ENCODE data around the gene DHRS3. TPM values are rescaled to one million over a fixed set of nuclear protein-coding genes. Genes with fewer than 3 reads are reported as not detected.

The DHRS3 gene
- total RNA-seq, 4 donors from 2014 or later = 92.4 to 130 (median 107) TPM

DNA sequence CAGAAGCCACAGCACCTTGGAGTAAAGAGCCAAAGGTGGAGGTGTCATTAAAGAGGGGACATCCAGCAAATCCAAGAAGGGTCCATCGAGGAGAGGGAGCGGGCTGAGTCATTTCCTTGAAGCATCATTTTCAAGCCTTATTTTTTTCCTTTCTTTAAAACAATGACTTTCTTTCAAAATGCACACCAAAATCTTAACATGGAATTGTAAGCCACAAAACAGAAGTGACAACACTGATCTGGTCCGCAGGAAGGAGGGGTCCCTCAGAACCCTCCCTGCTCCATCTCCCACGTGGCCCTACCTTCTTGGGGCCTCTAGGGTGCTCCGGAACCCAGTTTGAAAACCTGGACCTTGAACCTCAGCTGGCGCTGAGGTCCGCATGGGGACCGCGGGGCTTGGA is 14.8 kb downstream of the DHRS3 start:
- intact Hi-C loops (cut with DNase I; ENCODE audit: low total_unique reads) = no loop called here
- no peak for DNase-seq (ENCODE audit: low spot score in 2 of 2)
- no peak overlapping the region for H3K4me3 ChIP-seq (ENCODE audit: low read depth, poor library complexity, severe bottlenecking)
- WGBS, 2 donors = 78 to 82% methylated on average over 9 of the region's 9 CpGs
- TF ChIP-seq CTCF (IDR thresholded peaks at IDR 0.05) (no peak), POLR2A (IDR thresholded peaks at IDR 0.05) (no peak)

DNA sequence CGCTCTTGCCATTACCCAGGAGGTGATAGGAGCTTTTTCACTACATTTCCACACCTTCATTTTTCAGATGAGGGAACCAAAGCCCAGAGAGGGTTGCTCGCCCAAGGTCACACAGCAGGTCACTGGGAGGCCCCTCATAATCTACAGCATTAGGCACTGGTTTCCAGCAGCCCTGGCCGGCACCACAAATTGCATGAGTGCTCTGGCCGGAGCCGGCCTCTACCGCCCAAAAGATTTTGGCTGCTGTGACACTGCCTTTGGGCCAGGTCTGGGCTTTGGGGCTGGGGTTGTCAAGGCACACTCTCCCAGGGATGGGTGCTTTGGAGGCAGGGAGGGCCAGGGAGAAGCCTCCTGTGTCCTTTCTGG is 15.4 kb downstream of the DHRS3 start:
- DNase-seq (ENCODE audit: low spot score in 2 of 2) = no peak
- TF ChIP-seq CTCF (IDR thresholded peaks at IDR 0.05) = no peak
- no peak for TF ChIP-seq POLR2A (IDR thresholded peaks at IDR 0.05)
- intact Hi-C loops (cut with DNase I; ENCODE audit: low total_unique reads) = no loop called here
- H3K4me3 ChIP-seq (ENCODE audit: low read depth, poor library complexity, severe bottlenecking) = no peak overlapping the region
- WGBS, 2 donors = 70 to 78% methylated on average over 3 to 6 of the region's 6 CpGs

GRCh38 chr1:12601700-12602658 is 16.0 kb downstream of the DHRS3 start:
- no peak overlapping the region for H3K4me3 ChIP-seq (ENCODE audit: low read depth, poor library complexity, severe bottlenecking)
- TF ChIP-seq POLR2A (IDR thresholded peaks at IDR 0.05) = no peak
- TF ChIP-seq CTCF (IDR thresholded peaks at IDR 0.05) = no peak
- intact Hi-C loops (cut with DNase I; ENCODE audit: low total_unique reads) = no loop called here
- WGBS, 2 donors = 74 to 82% methylated on average over 11 to 13 of the region's 13 CpGs
- DNase-seq (ENCODE audit: low spot score in 2 of 2) = no peak

DNA sequence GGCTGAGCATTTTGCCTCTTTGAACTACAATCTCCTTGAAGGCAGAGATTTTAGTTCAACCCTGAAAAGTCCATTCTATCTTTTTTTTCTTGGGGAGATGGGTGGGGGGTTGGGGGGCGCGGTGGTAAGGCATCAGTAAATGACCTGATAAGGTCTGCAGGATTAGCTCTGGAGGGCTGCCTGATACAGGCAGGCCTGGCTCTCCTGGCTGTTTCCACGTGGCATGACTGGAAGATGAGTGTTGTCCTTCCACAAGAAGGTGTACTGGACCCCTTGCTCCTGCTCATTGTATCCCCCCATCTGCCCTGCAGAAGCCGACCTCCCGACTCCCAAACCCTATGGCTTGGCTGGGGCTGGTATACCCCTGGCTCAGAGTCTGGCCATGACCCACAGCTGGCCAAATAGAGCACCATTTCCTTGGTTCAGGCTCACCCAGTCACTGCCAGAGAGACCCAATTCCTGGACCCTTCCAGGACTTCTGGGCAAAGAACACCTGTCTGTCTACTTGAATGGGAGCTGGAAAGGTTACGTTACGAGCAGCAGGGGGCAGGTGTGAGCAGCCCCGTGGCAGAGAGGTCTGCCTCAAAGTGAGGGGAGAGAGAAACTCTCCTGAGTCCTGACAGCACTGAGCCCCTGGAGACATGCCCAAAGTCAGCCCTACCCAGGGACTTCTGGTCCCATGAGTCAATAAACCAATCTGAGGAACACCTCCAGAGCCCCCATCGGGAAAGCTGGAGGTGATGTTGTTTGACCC is 17.0 kb downstream of the DHRS3 start:
- intact Hi-C loops (cut with DNase I; ENCODE audit: low total_unique reads) = no loop called here
- WGBS, 2 donors = 58 to 65% methylated on average over 7 to 9 of the region's 9 CpGs
- no peak overlapping the region for H3K4me3 ChIP-seq (ENCODE audit: low read depth, poor library complexity, severe bottlenecking)
- DNase-seq (ENCODE audit: low spot score in 2 of 2) = no peak
- TF ChIP-seq CTCF (IDR thresholded peaks at IDR 0.05) (no peak), POLR2A (IDR thresholded peaks at IDR 0.05) (no peak)

GRCh38 chr1:12600335-12600734 is 17.7 kb downstream of the DHRS3 start:
- H3K4me3 ChIP-seq (ENCODE audit: low read depth, poor library complexity, severe bottlenecking) = no peak overlapping the region
- intact Hi-C loops (cut with DNase I; ENCODE audit: low total_unique reads) = no loop called here
- TF ChIP-seq CTCF (IDR thresholded peaks at IDR 0.05) (no peak), POLR2A (IDR thresholded peaks at IDR 0.05) (no peak)
- DNase-seq (ENCODE audit: low spot score in 2 of 2) = peak; percentile 23 to 91
- 48 to 50% methylated on average over 2 to 7 of the region's 7 CpGs for WGBS, 2 donors
